A549 (cell line): ENCODE measurements around the gene P2RY1. TPM values are rescaled to one million over a fixed set of nuclear protein-coding genes. Genes with fewer than 3 reads are reported as not detected.

ENCODE experiments used
- ATAC-seq, 2 experiments: fragments of 200-7000 bp in 1 of 2; fragments of >200 bp in 1 of 2; cut with Nextera tagmentation in 1 of 2; cut with Tn5 transposase in 1 of 2; 3 replicates each; pipeline versions ENCODE4 v1.8.0 to v1.9.1; 2018 to 2020; ENCODE audit warnings: mild to moderate bottlenecking in 1 of 2, moderate library complexity in 1 of 2
- CTCF ChIA-PET: fragments of 300-600 bp; sonication (Branson Sonifier 250); formaldehyde crosslinking; extraction: SDS; loops from one replicate; lab custom pipeline; 2021; ENCODE audit warnings: antibody characterized with exemption, inconsistent platforms; lab: Yijun Ruan, JAX
- POLR2A ChIA-PET: fragments of 350-600 bp; formaldehyde crosslinking; extraction: SDS; loops from one replicate; lab custom pipeline; 2021; ENCODE audit warnings: antibody characterized with exemption, inconsistent platforms; lab: Yijun Ruan, JAX
- DNase-seq, 2 experiments: peaks; one replicate each; pipeline versions ENCODE4 v3.0.0 to v3.0.0-alpha.2; 2011 to 2016; ENCODE audit warnings: low read depth in 1 of 2, low spot score in 1 of 2
- FAIRE-seq: peaks from 2 replicates; lab custom pipeline; 2011; peaks lifted over from hg19 to GRCh38; lab: Jason Lieb, UNC
- H3K27ac ChIP-seq, 2 experiments: fragments of >200 bp; sonication (Bioruptor Twin); formaldehyde crosslinking; 3 replicates each; pipeline ENCODE4 v1.5.1; 2016 to 2017
- H3K4me1 ChIP-seq: fragments of >200 bp; sonication (Bioruptor Twin); formaldehyde crosslinking; 3 replicates; pipeline ENCODE4 v1.6.1; 2016
- H3K4me2 ChIP-seq: fragments of >200 bp; sonication (Bioruptor Twin); formaldehyde crosslinking; 3 replicates; pipeline ENCODE4 v1.6.1; 2016
- H3K4me3 ChIP-seq: fragments of >200 bp; sonication (Bioruptor Twin); formaldehyde crosslinking; 3 replicates; pipeline ENCODE4 v1.5.1; 2016
- H3K9me3 ChIP-seq: fragments of >200 bp; sonication (Bioruptor Twin); formaldehyde crosslinking; 3 replicates; pipeline ENCODE4 v1.6.1; 2016
- CBX8 ChIP-seq: fragments of 200-600 bp; sonication (generic); IDR thresholded peaks from 2 replicates; pipeline ENCODE4 v1.6.1; 2016
- CHD4 ChIP-seq: fragments of 200-600 bp; sonication (generic); IDR thresholded peaks from 2 replicates; pipeline ENCODE4 v1.6.1; 2016; ENCODE audit warnings: antibody characterized with exemption, mild to moderate bottlenecking, borderline replicate concordance
- EHF ChIP-seq: fragments of 250-450 bp; sonication (Bioruptor Pico); IDR thresholded peaks from 2 replicates; pipeline ENCODE4 v1.5.0; 2020; ENCODE audit warnings: mild to moderate bottlenecking
- EHMT2 ChIP-seq: fragments of 200-600 bp; sonication (generic); IDR thresholded peaks from 2 replicates; pipeline ENCODE4 v1.6.1; 2016; ENCODE audit warnings: antibody characterized with exemption, low read depth, mild to moderate bottlenecking, moderate library complexity
- FOXS1 ChIP-seq: fragments of 250-450 bp; sonication (Bioruptor Pico); IDR thresholded peaks from 2 replicates; pipeline ENCODE4 v1.5.0; 2020; ENCODE audit warnings: mild to moderate bottlenecking, moderate library complexity
- HDAC2 ChIP-seq: fragments of 200-600 bp; sonication (generic); IDR thresholded peaks from 2 replicates; pipeline ENCODE4 v1.6.1; 2016
- HOXA7 ChIP-seq: fragments of 250-450 bp; sonication (Bioruptor Pico); IDR thresholded peaks from 2 replicates; pipeline ENCODE4 v1.5.0; 2020; ENCODE audit warnings: mild to moderate bottlenecking, moderate library complexity
- HOXB5 ChIP-seq: fragments of 250-450 bp; sonication (Bioruptor Pico); IDR thresholded peaks from 2 replicates; pipeline ENCODE4 v1.5.0; 2020; ENCODE audit warnings: mild to moderate bottlenecking, moderate library complexity
- JUNB ChIP-seq: fragments of >200 bp; sonication (Bioruptor Twin); formaldehyde crosslinking; IDR thresholded peaks from 2 replicates; pipeline ENCODE4 v1.6.1; 2016
- KDM1A ChIP-seq: fragments of 200-600 bp; sonication (generic); IDR thresholded peaks from 2 replicates; pipeline ENCODE4 v1.6.1; 2016; ENCODE audit warnings: low read depth, mild to moderate bottlenecking
- NPAS2 ChIP-seq: fragments of 250-450 bp; sonication (Bioruptor Pico); IDR thresholded peaks from 2 replicates; pipeline ENCODE4 v1.8.0; 2022; ENCODE audit warnings: mild to moderate bottlenecking, moderate library complexity, borderline replicate concordance
- NR3C1 ChIP-seq: fragments of >200 bp; sonication (Bioruptor Twin); formaldehyde crosslinking; IDR thresholded peaks from 3 replicates; pipeline ENCODE4 v1.6.1; 2017
- POLR2A ChIP-seq: IDR thresholded peaks from 2 replicates; pipeline ENCODE4 v1.6.1; 2012; ENCODE audit warnings: mild to moderate bottlenecking, low read length
- POLR2AphosphoS2 ChIP-seq: conservative IDR thresholded peaks from 2 replicates; pipeline ENCODE4 v1.6.1; 2012; ENCODE audit warnings: low read length, improper control_type of control experiment, inconsistent platforms
- RCOR1 ChIP-seq: fragments of 150-350 bp; IDR thresholded peaks from 2 replicates; pipeline ENCODE4 v1.6.1; 2014; ENCODE audit warnings: antibody characterized with exemption, low read length, low read depth
- RFX5 ChIP-seq: fragments of 450-650 bp; IDR thresholded peaks from 2 replicates; pipeline ENCODE4 v1.7.1; 2014; ENCODE audit warnings: antibody characterized with exemption, mild to moderate bottlenecking, moderate library complexity
- WGBS: methylation state at CpG from one replicate; pipeline ENCODE4 v1.1.6; 2017; ENCODE audit errors: missing lambda C conversion rate; 5-methylcytosine and 5-hydroxymethylcytosine counted together
- polyA plus RNA-seq, 4 experiments: library from polyadenylated mRNA; depleted of rRNA in 3 of 4; stranded (reverse); fragments of >200 nt; fragmentation: RNase III in 1 of 4; extraction: RNeasy Plus Mini Kit Qiagen cat#74134 plus additional on column Dnase treatment in 1 of 4; gene quantifications; 2 replicates in 3 of 4; 3 replicates in 1 of 4; pipeline ENCODE4 v1.2.3, GENCODE V29; 2011 to 2017
- TF ChIP-seq, protein P1 (sequence below): fragments of >200 bp; sonication (Bioruptor Twin); formaldehyde crosslinking; IDR thresholded peaks from 2 replicates; pipeline ENCODE4 v1.6.1; 2016
- TF ChIP-seq, protein P2 (sequence below): fragments of 250-450 bp; sonication (Bioruptor Pico); IDR thresholded peaks from 2 replicates; pipeline ENCODE4 v1.5.0; 2020; ENCODE audit warnings: low read depth, mild to moderate bottlenecking, moderate library complexity
- TF ChIP-seq, protein P3 (sequence below): fragments of 150-350 bp; IDR thresholded peaks from 2 replicates; pipeline ENCODE4 v1.6.1; 2014; ENCODE audit warnings: low read depth, mild to moderate bottlenecking, low read length
- TF ChIP-seq, protein P4 (sequence below): fragments of >200 bp; sonication (Bioruptor Twin); formaldehyde crosslinking; IDR thresholded peaks from 3 replicates; pipeline ENCODE4 v1.6.1; 2016
- TF ChIP-seq, protein P5 (sequence below): IDR thresholded peaks from 2 replicates; pipeline ENCODE4 v1.6.1; 2012
- TF ChIP-seq, protein P6 (sequence below): fragments of 250-450 bp; sonication (Bioruptor Pico); IDR thresholded peaks from 2 replicates; pipeline ENCODE4 v1.5.0; 2021; ENCODE audit warnings: mild to moderate bottlenecking, moderate library complexity, borderline replicate concordance

P2RY1 gene
- polyA plus RNA-seq, 2 of the 4 experiments (the other 2 are of a cell fraction): 0.17 to 0.35 TPM

DNA sequence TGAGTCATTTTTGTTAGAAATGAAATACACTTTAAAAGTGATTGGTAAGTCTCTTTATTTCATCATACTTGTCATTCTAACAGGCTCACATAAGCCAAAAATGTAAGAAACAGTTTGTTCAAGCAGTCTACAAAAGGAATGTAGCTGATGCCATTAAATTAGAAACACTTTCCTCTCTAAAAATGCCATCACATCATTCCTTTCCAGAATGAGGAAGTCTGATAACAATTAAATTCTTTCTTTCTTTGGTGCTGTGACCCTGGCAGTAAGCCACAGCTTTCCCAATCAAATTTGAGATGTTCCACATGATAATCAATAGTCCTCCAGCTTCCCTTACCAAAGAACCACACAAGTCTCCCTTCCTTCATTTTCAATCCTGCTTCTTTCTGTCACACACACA lies 9.4 kb upstream of the P2RY1 start (continued):
- TF ChIP-seq, protein P1, sequence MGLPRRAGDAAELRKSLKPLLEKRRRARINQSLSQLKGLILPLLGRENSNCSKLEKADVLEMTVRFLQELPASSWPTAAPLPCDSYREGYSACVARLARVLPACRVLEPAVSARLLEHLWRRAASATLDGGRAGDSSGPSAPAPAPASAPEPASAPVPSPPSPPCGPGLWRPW: no peak
- TF ChIP-seq, protein P2, sequence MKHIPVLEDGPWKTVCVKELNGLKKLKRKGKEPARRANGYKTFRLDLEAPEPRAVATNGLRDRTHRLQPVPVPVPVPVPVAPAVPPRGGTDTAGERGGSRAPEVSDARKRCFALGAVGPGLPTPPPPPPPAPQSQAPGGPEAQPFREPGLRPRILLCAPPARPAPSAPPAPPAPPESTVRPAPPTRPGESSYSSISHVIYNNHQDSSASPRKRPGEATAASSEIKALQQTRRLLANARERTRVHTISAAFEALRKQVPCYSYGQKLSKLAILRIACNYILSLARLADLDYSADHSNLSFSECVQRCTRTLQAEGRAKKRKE: no peak
- TF ChIP-seq RCOR1 (no peak), NR3C1 (no peak), EHMT2 (no peak)
- TF ChIP-seq, protein P3, sequence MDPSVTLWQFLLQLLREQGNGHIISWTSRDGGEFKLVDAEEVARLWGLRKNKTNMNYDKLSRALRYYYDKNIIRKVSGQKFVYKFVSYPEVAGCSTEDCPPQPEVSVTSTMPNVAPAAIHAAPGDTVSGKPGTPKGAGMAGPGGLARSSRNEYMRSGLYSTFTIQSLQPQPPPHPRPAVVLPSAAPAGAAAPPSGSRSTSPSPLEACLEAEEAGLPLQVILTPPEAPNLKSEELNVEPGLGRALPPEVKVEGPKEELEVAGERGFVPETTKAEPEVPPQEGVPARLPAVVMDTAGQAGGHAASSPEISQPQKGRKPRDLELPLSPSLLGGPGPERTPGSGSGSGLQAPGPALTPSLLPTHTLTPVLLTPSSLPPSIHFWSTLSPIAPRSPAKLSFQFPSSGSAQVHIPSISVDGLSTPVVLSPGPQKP: no peak

DNA sequence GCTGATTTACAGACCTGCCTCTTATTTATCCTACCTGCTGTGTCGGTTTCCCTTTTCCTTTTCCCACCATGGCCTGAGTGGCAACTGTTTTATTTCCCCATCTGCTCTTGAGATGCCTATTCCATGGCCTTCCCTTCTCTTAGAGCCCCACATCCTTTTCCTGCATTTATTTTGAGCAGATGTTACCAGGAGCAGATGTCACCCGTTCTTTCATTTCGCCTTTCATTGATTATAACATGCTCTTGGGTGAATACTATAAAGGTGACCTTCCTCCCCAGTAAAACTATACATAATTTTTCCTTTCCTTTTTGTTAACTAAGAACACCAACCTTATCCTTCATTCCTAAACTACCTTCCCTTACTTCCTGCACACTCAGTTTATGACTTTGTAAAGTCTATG lies 8.5 kb upstream of the P2RY1 start:
- FAIRE-seq (no peak), ATAC-seq (no peak), DNase-seq (no peak)
- CTCF ChIA-PET: no interaction called here
- WGBS: 58% methylated on average over 3 of the region's 3 CpGs
- Histone ChIP-seq H3K4me3 (no peak overlapping the region), H3K4me1 (no peaks in the 10 kb centered on the region), H3K9me3 (no peaks in the 10 kb centered on the region), H3K27ac (no peak overlapping the region), H3K4me2 (no peak overlapping the region)
- POLR2A ChIA-PET: no interaction called here
- TF ChIP-seq KDM1A (no peak), HDAC2 (no peak), CBX8 (no peak), EHF (CRISPR knock-in tag) (no peak), HOXB5 (no peak), CHD4 (no peak), HOXA7 (CRISPR knock-in tag) (no peak), NR3C1 (no peak), FOXS1 (no peak), POLR2AphosphoS2 (no peak), RFX5 (no peak), POLR2A (no peak), NPAS2 (CRISPR knock-in tag) (no peak), JUNB (no peak)
- TF ChIP-seq, protein P4, sequence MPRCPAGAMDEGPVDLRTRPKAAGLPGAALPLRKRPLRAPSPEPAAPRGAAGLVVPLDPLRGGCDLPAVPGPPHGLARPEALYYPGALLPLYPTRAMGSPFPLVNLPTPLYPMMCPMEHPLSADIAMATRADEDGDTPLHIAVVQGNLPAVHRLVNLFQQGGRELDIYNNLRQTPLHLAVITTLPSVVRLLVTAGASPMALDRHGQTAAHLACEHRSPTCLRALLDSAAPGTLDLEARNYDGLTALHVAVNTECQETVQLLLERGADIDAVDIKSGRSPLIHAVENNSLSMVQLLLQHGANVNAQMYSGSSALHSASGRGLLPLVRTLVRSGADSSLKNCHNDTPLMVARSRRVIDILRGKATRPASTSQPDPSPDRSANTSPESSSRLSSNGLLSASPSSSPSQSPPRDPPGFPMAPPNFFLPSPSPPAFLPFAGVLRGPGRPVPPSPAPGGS: no peak
- TF ChIP-seq, protein P5, sequence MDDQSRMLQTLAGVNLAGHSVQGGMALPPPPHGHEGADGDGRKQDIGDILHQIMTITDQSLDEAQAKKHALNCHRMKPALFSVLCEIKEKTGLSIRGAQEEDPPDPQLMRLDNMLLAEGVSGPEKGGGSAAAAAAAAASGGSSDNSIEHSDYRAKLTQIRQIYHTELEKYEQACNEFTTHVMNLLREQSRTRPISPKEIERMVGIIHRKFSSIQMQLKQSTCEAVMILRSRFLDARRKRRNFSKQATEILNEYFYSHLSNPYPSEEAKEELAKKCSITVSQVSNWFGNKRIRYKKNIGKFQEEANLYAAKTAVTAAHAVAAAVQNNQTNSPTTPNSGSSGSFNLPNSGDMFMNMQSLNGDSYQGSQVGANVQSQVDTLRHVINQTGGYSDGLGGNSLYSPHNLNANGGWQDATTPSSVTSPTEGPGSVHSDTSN: no peak
- TF ChIP-seq, protein P6, sequence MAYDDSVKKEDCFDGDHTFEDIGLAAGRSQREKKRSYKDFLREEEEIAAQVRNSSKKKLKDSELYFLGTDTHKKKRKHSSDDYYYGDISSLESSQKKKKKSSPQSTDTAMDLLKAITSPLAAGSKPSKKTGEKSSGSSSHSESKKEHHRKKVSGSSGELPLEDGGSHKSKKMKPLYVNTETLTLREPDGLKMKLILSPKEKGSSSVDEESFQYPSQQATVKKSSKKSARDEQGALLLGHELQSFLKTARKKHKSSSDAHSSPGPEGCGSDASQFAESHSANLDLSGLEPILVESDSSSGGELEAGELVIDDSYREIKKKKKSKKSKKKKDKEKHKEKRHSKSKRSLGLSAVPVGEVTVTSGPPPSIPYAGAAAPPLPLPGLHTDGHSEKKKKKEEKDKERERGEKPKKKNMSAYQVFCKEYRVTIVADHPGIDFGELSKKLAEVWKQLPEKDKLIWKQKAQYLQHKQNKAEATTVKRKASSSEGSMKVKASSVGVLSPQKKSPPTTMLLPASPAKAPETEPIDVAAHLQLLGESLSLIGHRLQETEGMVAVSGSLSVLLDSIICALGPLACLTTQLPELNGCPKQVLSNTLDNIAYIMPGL (CRISPR knock-in tag): no peak
- TF ChIP-seq, protein P2: no peak
